Activated gamma-delta T cell (primary cell): ENCODE data around the gene CNKSR2.

Experiments used
- DNase-seq: peaks from one replicate; lab custom pipeline; 2025; lab: John Stamatoyannopoulos, UW

CNKSR2 gene

DNA sequence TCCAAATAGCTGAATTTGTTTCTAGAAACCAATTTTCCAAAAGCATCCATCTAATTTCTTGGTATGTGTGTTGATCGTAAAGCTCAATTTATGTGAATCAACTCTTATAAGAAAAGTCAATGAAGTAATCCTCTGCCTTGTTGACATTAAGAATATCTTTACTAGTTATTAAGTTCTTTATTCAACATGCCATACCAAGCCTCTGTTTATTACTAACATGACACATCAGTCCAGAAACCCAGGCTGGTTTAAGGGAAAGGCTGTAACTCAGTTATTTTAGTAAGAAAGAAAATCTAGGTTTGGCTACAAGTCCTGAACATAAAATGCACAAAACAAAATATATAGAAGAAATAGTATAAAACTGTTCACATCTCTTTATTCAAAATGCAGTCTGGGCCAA is 235.9 kb downstream of the CNKSR2 start:
- DNase-seq: no peak

DNA sequence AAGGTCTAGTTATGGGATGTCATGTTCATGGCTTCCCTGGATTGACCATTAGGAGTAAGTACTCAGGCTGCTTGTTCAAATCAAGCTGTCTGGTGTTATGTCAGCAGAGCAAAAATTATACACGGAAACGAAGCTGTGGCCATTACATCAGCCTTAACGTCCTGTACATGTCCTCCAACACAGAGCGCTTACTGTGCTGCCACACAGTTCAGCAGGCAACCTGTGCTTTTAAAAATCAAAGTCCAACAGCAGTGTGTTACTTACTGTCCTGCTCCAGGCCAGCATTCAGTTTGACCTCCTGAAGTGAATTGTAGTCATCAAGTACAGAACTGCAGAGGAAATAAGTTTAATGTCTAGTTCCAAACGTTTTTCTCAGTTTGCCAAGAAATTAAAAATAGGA is 237.9 kb downstream of the CNKSR2 start:
- no peak for DNase-seq

DNA sequence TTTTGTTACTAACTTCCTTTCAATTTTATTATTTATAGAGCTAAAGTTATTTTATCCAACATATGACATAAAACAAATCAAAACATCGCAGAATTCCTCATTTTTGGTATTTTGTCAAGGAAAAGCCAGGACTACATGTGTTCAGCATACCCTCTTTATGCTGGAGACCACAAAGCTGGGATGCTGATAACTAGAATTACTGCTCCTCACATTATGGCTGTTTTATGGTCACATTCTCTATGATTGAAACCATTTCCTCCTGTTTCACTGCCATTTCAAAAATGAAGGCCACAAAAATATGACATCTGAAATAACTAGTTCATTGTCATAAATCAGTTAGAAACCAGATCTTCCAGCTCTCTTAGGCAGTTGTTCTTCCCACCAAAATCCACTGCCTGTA is 242.2 kb downstream of the CNKSR2 start:
- no peak for DNase-seq

DNA sequence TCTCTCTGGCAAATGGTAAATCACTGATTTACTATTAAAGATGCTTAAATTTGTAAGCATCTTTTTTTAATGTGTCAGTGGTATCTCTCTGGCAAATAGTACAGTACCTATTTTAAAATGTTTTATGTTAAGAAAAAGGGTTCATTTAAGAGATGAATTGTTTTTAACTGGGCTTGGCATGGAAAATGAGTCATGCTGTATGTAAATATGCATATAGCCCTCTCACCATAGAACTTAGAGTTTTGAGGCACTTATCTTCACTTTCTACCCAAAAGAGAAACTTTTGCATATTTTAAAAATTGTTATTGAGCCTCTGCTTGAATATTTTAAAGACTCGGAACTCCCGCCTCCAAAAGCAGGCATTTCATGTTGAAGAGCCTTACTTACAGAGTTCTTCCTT is 246.0 kb downstream of the CNKSR2 start:
- DNase-seq: no peak

DNA sequence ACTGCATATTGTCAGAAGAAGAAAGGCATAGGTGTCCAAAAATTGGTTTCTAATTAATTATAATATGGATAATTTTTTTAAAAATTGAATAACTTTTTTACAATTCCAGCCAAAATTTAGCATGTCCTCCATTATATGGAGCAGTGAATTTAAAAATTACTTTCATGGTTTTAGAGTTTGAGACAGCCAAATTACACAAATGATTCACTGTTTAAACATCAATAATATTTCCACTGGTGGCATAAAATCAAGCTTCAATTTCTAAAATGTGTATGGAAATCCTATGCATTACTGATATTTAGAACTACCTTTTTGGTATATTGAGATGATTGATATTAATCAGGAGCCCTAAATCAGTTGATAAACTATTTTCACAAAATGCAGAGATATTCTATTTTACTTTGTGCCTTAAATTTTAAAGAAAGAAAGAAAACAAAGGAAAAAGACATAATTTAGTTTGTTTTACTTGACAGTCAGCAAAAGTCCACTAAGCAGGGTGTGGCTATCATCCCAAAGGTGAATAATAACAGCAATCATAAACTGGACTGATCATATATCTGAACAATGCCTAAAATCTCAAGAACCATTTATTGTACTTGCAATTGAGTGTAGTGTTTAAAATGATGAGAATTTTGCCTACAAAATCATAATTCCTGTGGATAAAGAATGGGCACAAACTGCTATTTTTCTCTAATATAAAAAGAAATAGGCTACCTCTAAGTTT is 249.7 kb downstream of the CNKSR2 start:
- DNase-seq: no peak

DNA sequence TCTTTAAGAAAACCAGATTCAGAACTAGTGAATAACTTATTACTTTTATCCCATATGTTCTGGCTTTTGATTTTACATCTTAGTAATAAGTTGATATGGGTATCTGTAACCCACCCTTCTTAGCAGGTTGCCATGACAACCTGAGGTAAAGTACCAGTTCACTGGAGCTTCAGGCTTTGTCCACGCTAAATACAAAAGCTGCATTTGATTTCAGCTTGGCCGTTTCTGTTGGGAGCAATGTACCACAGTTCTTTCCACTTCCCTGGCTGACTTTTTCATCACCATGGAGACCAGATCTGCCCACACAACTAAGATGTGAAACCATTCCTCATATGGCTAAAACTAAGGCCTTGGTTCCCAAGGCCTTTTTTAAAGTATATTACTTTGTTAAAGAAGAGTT is 257.8 kb downstream of the CNKSR2 start:
- no peak for DNase-seq

DNA sequence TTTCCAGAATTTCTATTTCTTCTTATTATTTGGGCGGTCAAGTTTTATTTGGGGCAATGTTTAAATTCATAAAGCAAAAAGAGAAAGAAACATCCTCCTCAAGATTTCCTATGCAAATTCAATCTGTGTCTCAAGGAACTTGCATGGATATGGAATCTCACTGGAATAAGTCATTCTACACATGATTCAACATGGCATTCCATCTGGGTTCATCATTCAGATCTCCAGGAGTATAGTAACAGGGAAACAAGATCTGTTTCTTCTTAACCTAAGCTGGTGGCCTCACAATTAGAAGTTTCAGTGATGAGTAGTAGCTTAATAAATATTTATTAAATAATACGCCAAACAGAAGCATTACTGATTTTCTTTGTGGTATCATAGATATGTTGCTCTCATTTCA is 264.1 kb downstream of the CNKSR2 start:
- no peak for DNase-seq

DNA sequence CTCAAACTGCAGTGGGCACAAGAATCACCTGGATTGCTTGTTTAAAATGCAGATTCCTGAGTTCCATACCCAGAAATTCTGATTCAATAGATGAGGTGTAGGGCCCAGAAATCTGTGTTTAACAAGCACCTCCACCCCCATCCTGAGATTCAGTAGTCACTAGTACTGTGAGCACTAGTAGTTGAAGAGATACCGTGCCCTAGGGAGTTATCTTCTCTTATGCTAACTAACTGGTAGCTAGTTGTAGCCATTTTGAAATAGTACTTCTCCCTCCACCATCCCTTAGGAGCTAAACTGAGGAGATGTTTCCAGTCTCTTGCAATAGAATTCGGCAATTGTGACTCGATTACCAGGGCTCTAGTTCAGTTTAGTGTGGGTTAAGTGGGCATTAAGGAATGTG is 265.6 kb downstream of the CNKSR2 start:
- no peak for DNase-seq

DNA sequence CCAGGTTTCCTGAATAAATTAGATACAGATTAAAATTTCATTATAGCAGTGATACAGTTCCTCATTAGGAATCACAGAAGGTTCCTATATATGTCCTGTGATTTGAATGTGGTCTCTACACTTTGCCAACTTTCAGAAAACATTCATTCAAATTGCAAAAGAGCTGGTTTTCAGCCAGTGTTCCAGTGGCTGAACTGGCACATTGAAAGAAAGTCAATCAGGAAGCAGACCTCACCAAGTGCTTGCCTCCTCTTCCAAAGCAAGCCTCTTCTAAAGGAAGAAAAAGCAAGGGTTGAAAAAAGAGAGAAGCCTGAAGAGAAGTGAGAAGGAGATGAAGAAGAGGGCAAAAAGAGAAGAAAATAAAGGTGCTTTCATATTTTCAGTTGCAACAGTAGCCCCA is 271.2 kb downstream of the CNKSR2 start:
- no peak for DNase-seq

DNA sequence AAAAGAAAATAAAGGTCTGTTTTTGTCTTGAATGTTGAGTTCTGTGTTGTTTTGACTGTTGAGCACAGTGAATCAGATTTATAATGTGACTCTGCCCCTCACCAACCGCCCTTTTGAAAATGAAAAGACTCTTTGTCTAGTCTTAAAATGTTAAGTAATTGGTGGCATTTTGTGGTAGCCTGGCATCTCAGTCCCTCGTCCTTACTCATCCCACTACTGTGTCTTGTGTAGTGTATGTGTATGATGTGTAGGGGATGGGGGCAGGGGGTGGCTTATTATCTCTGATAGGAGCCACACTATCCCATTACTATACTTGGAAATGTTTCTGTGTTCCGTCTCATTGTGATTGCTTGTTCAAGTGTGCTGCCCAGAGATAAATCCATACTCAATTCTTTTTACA is 271.7 kb downstream of the CNKSR2 start:
- no peak for DNase-seq

DNA sequence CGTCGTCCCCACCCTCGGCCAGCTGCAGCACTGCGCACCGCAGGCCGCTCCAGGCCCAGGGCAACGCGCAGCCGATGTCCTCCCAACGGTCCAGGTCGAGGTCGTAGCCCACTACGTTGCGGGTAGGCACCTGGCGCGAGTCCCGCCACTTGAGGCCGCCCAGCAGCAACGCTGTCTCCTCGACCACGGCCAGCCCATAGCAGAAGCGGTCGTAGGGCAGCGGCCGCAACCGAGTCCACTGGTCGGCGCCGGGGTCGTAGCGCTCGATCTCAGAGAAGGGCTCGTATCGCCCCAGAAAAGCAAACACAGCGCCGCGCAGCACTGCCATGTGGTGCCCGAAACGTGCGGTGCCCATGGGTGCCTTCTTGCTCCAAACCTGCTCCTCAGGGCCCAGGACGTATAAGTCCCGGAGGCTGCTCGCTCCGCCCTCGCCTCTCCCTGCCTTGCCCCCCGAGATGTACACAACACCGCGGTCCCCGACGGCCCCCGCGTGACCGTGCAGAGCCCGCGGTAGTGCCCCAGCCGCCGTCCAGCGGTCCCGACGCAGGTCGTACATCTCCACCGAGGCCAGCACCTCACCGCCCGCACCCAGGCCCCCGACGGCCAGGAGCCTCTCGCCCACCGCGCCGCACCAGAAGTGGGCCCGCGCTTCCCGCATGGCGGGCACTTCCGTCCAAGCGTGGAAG is 281.8 kb downstream of the CNKSR2 start:
- no peak for DNase-seq

DNA sequence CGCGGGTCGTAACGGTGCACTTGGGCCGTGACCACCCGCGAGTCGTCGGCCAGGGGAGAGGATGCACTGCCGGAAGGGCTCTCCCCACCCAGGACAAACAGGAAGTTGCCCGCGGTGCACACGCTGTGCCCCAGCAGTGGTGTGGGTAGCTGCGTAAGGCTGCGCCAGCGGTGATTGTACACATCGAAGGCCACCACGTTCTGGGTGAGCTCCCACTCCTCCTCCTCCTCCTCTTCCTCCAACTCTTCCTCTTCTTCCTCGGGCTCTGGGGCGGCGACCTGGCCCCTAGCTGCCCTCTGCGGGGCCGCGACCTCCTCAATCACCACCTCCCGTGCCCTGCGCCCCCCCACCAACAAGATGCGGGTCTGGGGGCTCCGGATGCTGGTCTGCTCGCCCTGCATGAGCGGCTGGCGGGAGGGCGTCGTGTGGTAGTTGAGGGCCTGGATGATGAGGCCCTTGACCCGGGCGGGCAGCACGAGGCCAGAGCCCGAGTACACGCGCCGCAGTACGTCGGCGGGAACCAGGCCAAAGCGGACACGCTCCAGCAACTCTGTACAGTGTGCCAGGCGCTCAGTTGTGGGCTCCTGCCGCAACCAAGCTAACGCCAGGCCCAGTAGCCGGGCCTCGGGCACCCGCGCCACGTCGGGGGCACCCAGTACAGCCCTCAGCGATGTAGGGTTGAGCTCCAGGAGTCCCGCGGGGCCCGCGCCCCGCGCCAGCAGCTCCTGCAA is 282.5 kb downstream of the CNKSR2 start:
- DNase-seq: no peak

DNA sequence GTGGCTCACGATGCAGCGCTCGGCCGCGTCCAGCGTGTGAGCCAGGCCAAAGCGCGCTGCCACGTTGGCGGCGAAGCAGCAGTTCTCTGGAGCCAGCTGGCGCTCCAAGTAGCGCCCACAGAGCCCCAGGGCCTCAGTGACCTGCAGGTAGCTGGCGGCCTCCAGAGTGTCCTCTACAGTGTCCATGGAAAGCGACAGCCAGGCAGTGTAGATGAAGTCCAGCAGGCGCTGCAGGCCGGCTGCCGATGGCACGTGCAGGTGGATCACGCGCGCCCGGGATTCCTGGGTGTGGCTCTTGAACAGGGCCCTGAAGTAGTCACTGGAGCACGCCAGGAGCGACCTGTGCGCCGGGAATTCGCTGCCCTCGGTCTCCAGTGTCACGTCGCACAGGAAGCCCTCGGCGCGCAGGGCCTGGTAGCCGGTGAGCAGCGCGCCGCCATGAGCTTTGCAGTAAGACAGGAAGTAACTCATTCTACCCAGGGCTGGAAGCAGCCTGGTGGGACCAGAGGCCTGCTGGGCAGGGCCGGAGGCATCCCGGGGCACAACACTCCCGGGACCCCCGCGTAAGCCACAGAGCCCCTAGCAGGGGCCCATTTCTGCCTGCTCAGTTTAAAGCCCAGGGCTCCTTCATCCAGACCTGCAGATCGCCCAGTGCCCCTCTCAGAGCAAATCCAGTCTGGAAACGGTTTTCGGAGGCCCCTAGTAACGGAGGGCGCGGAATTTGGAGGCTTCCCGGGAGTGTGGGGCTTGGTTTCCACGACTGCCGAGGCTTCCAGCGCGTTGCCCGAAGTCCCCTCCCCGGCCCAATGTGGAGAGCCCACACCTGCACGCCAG is 283.3 kb downstream of the CNKSR2 start:
- DNase-seq: no peak

DNA sequence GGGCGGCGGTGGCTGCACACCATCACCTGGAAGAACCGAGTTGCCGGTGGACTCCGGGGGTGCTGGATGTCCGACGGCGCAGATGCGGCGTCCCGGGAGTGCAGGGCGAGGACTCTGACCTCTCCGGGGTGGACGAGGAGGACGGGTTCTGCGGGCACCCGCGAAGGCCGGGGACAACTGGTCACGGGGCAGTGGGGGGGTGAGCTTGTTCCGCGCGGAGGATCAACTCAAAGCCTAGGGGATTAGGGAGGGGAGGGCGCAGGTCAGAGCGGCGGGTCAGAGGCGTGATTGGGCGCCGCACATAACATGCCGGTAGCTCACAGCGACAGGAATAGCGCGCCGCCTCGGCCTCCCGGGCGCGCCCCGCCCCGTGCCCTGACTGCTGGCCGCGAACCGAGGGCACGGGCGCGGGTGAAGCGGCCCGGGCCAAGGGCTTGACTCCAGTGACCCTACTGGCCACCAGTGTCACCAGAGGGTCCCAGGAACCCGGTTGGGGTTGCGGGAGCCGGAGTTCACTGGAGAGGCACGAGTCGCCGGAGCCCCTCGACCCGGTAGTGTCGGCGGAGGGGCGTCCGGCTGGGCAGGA is 284.0 kb downstream of the CNKSR2 start, which contains the start of gene KLHL34:
Gene KLHL34 (minus strand): TSS at position 179 of the 586 bp plus-strand sequence. CDS start 542 bp downstream, outside the sequence.
- no peak for DNase-seq

DNA sequence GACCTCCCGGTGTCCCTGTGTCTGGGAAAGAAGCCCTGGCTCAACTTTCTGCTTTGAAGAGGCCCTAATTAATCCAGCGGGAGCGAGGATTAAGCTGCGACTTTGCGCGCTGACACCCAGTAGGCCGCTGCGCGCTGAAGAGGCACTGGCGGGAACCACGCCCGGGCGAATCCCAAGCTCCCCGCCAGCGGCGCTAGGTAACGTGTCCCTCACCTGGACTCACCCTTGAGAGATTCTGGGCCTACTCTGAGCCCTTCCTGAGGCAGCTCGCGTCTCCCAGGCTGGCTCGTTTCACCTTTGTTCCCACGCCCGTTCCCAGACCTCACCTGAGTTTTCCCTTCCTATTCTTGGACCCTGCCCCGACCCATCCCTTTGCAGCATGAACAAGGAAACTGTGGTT is 284.5 kb downstream of the CNKSR2 start:
- no peak for DNase-seq

DNA sequence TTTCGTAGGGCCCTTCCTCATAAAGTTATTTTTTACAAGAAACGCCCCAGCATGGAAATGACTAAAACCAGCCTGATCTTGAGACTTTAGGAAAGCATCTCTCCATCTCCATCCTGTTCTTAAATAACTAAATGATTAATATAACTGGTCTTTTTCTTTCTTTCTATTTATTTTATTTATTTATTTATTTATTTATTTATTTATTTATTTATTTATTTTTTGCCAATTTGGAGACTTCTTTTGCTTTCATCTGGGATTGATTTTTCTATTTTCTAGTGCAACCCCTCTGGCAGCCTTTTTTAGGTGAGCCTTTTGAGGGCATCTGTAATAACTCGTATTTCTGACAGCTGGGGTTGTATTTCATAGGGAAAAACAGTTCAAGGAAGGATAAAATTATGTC is 285.1 kb downstream of the CNKSR2 start:
- no peak for DNase-seq

DNA sequence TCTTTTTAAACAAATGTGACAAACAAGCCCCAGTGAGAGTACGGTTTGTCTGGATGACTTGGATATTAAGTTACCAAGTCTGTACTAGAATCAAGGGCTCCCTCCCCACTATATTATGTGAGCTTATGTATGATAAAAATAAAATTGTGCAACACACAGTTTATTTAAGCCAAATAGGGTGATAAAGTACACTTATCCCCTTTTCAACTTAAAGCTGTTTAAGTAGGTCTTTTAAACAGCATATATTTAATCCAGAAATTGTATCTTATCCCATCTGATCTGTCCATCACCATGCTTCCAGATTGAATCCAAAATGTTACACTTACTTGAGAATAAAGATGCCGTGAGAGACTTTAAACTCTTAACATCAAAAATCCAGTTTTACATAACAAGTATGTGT is 285.9 kb downstream of the CNKSR2 start:
- no peak for DNase-seq

DNA sequence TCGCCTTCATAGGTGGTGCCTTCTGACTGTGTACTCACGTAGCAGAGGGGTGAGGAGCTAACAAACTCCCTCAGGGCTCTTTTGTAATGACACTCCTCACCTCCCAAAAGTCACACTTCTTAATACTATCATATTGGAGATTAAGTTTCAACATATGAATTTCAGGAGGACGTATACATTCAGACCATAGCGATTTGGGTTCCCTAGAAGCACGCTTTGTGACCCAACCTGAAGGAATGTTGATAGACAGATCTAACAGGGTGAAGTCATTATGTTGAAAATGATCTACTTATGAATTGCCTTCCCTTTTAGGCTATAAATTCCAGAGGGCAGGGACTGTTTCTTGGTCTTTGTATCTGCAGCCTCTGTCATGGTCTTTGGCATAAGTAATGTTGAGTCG is 287.1 kb downstream of the CNKSR2 start:
- DNase-seq: no peak

DNA sequence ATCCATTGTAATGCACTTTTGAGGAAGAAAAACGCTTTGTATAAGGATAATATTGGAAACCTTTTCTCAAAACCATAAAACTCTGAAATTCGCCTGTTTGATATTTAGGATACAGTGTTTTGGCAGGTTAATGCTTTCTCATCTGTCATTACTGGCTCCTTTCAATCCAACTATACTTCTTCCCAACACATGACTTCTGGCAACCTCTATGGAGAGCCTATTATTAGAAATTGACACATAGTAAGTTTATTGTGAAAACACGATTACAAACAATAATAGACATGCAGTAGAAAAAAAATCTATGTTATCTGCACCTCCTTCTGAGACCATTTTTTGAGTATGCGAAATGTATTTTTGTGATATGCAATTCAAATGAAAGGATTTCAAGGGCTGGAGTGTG is 288.5 kb downstream of the CNKSR2 start:
- DNase-seq: no peak

DNA sequence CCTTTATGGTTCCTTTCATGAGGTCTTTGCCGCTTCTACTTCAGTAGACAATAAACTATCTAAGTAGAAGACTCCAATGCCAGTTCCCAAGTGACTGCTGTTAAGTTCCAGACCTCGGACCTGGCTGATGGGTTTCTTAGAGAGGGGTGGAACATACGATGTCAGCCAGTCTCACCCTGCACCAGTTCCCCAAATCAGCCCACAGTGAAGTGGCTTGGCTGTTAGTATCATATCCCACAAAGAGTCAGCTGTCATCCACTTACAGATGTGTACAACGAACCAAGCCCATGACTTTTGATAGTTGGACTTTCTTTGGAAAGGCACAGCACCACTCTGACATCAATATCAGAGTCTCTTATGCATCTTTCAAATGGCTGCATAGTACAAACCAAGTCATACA is 292.0 kb downstream of the CNKSR2 start:
- DNase-seq: no peak

DNA sequence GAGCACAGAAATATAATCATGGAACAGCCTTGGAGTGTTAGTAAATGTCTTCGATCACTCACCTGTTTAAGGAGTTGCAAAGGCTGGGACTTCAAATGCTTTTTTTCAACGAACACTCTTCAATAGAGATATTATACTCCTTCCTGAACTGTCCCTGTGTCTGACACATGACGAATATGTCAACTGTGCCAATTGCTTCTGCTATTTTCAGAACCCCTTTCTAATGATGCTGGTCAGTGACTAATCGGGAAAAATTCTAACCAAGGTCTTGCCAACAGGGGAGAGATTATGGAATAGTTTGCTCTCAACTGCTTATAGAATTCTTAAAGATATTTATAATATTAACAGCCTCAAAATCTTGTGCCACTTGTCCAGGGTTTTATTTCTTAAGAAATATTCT is 292.5 kb downstream of the CNKSR2 start:
- DNase-seq: no peak
